HEK293 (cell line): ENCODE data around the gene CPM.

ENCODE experiments used
- CTCF ChIA-PET: fragments of 350-600 bp; formaldehyde crosslinking; extraction: SDS; loops from one replicate; lab custom pipeline; 2021; ENCODE audit warnings: antibody characterized with exemption; lab: Yijun Ruan, JAX
- POLR2A ChIA-PET: fragments of 300-600 bp; formaldehyde crosslinking; extraction: SDS; loops from one replicate; lab custom pipeline; 2020; ENCODE audit warnings: antibody characterized with exemption, inconsistent platforms; lab: Yijun Ruan, JAX
- H3K27ac ChIP-seq: fragments of 200-500 bp; sonication (Bioruptor generic); 2 replicates; pipeline ENCODE4 v1.5.1; 2014; ENCODE audit warnings: low read depth, low read length, control low read depth, inconsistent platforms; ENCODE audit errors: extremely low read depth
- H3K36me3 ChIP-seq, 2 experiments: fragments of 200-500 bp in 1 of 2; sonication (Bioruptor generic) in 1 of 2; 1 replicate in 1 of 2; 2 replicates in 1 of 2; pipeline ENCODE4 v1.5.1; 2014 to 2017; ENCODE audit warnings: inconsistent platforms in 2 of 2, low read length in 2 of 2; ENCODE audit not compliant: control insufficient read depth in 2 of 2, insufficient read depth in 1 of 2
- H3K4me1 ChIP-seq: fragments of 200-500 bp; sonication (Bioruptor generic); 2 replicates; pipeline ENCODE4 v1.5.1; 2014; ENCODE audit warnings: mild to moderate bottlenecking, low read length, inconsistent platforms; ENCODE audit not compliant: control insufficient read depth, insufficient read depth
- H3K4me3 ChIP-seq: 2 replicates; pipeline ENCODE4 v1.5.1; 2011; ENCODE audit warnings: low read depth, mild to moderate bottlenecking, control low read depth, low read length, moderate library complexity
- H3K9me3 ChIP-seq: fragments of 200-500 bp; sonication (Bioruptor generic); 2 replicates; pipeline ENCODE4 v1.5.1; 2014; ENCODE audit warnings: low read depth, low read length, inconsistent platforms; ENCODE audit not compliant: control insufficient read depth, insufficient read depth
- BCL11A ChIP-seq: fragments of 450-650 bp; formaldehyde crosslinking; IDR thresholded peaks from 2 replicates; pipeline ENCODE4 v1.5.1; 2016; ENCODE audit warnings: low read depth, missing biosample characterization, missing genetic modification characterization
- FEZF1 ChIP-seq: fragments of 450-650 bp; formaldehyde crosslinking; IDR thresholded peaks from 2 replicates; pipeline ENCODE4 v1.5.1; 2016; ENCODE audit warnings: missing biosample characterization, missing genetic modification characterization
- GLI2 ChIP-seq: fragments of 450-650 bp; formaldehyde crosslinking; IDR thresholded peaks from 2 replicates; pipeline ENCODE4; 2017; ENCODE audit warnings: missing biosample characterization, missing genetic modification characterization, low read depth, borderline replicate concordance
- GLIS1 ChIP-seq: fragments of 450-650 bp; formaldehyde crosslinking; IDR thresholded peaks from 2 replicates; pipeline ENCODE4 v1.5.1; 2016; ENCODE audit warnings: missing biosample characterization, missing genetic modification characterization
- HOXD13 ChIP-seq: sonication (generic); formaldehyde crosslinking; IDR thresholded peaks from 2 replicates; pipeline ENCODE4 v1.8.0; 2022; ENCODE audit warnings: missing genetic modification reagents, borderline replicate concordance
- MZF1 ChIP-seq: fragments of 450-650 bp; formaldehyde crosslinking; IDR thresholded peaks from 2 replicates; pipeline ENCODE4 v1.5.1; 2017; ENCODE audit warnings: missing biosample characterization, missing genetic modification characterization, borderline replicate concordance
- OSR2 ChIP-seq: fragments of 450-650 bp; formaldehyde crosslinking; IDR thresholded peaks from 2 replicates; pipeline ENCODE4 v1.5.1; 2016; ENCODE audit warnings: missing biosample characterization, missing genetic modification characterization
- SCRT1 ChIP-seq: fragments of 450-650 bp; formaldehyde crosslinking; IDR thresholded peaks from 2 replicates; pipeline ENCODE4 v1.5.1; 2016; ENCODE audit warnings: missing biosample characterization, missing genetic modification characterization, borderline replicate concordance
- YY2 ChIP-seq: fragments of 450-650 bp; formaldehyde crosslinking; IDR thresholded peaks from 2 replicates; pipeline ENCODE4 v1.5.1; 2016; ENCODE audit warnings: missing biosample characterization, missing genetic modification characterization
- ZFHX2 ChIP-seq: fragments of 450-650 bp; formaldehyde crosslinking; conservative IDR thresholded peaks from 2 replicates; pipeline ENCODE4 v1.5.1; 2016; ENCODE audit warnings: missing biosample characterization, missing genetic modification characterization
- ZFP3 ChIP-seq: fragments of 450-650 bp; formaldehyde crosslinking; IDR thresholded peaks from 2 replicates; pipeline ENCODE4 v1.5.1; 2016; ENCODE audit warnings: low read depth, missing biosample characterization, missing genetic modification characterization
- ZFP69B ChIP-seq: fragments of 450-650 bp; formaldehyde crosslinking; IDR thresholded peaks from 2 replicates; pipeline ENCODE4 v1.5.1; 2016; ENCODE audit warnings: missing biosample characterization, missing genetic modification characterization
- ZNF10 ChIP-seq: fragments of 450-650 bp; formaldehyde crosslinking; IDR thresholded peaks from 2 replicates; pipeline ENCODE4 v1.5.1; 2017; ENCODE audit warnings: missing biosample characterization, missing genetic modification characterization
- ZNF214 ChIP-seq: fragments of 450-650 bp; formaldehyde crosslinking; IDR thresholded peaks from 2 replicates; pipeline ENCODE4 v1.5.1; 2017; ENCODE audit warnings: missing biosample characterization, mild to moderate bottlenecking, missing genetic modification characterization, borderline replicate concordance
- ZNF26 ChIP-seq: fragments of 450-650 bp; formaldehyde crosslinking; IDR thresholded peaks from 2 replicates; pipeline ENCODE4 v1.5.1; 2016; ENCODE audit warnings: missing biosample characterization, missing genetic modification characterization
- ZNF354C ChIP-seq: fragments of 450-650 bp; formaldehyde crosslinking; IDR thresholded peaks from 2 replicates; pipeline ENCODE4 v1.5.1; 2016; ENCODE audit warnings: missing biosample characterization, missing genetic modification characterization, low read depth, borderline replicate concordance
- ZNF404 ChIP-seq: fragments of 450-650 bp; formaldehyde crosslinking; IDR thresholded peaks from 2 replicates; pipeline ENCODE4 v1.5.1; 2017; ENCODE audit warnings: missing biosample characterization, missing genetic modification characterization
- ZNF423 ChIP-seq: fragments of 450-650 bp; formaldehyde crosslinking; IDR thresholded peaks from 2 replicates; pipeline ENCODE4 v1.5.1; 2016; ENCODE audit warnings: missing biosample characterization, missing genetic modification characterization
- ZNF518A ChIP-seq: fragments of 450-650 bp; formaldehyde crosslinking; conservative IDR thresholded peaks from 2 replicates; pipeline ENCODE4 v1.5.1; 2016; ENCODE audit warnings: low read depth, missing biosample characterization, missing genetic modification characterization
- ZNF529 ChIP-seq: fragments of 450-650 bp; formaldehyde crosslinking; IDR thresholded peaks from 2 replicates; pipeline ENCODE4 v1.5.1; 2017; ENCODE audit warnings: missing genetic modification characterization, missing biosample characterization; ENCODE audit not compliant: insufficient replicate concordance
- ZNF555 ChIP-seq: fragments of 450-650 bp; formaldehyde crosslinking; conservative IDR thresholded peaks from 2 replicates; pipeline ENCODE4 v1.5.1; 2017; ENCODE audit warnings: missing biosample characterization, mild to moderate bottlenecking, missing genetic modification characterization, inconsistent platforms
- ZNF558 ChIP-seq: fragments of 450-650 bp; formaldehyde crosslinking; IDR thresholded peaks from 2 replicates; pipeline ENCODE4 v1.5.1; 2016; ENCODE audit warnings: missing biosample characterization, missing genetic modification characterization
- ZNF585B ChIP-seq: fragments of 450-650 bp; formaldehyde crosslinking; IDR thresholded peaks from 2 replicates; pipeline ENCODE4 v1.5.1; 2016; ENCODE audit warnings: missing biosample characterization, missing genetic modification characterization
- ZNF677 ChIP-seq: fragments of 450-650 bp; IDR thresholded peaks from 2 replicates; pipeline ENCODE4 v1.5.0; 2018; ENCODE audit warnings: missing biosample characterization, mild to moderate bottlenecking, missing genetic modification characterization, moderate library complexity
- ZNF791 ChIP-seq: fragments of 450-650 bp; formaldehyde crosslinking; IDR thresholded peaks from 2 replicates; pipeline ENCODE4 v1.5.1; 2016; ENCODE audit warnings: missing biosample characterization, missing genetic modification characterization

The CPM gene

GRCh38 chr12:68953536-68953935, 20.6 kb upstream of the CPM start:
- Histone ChIP-seq H3K4me1 (peaks cover 3% of the 10 kb centered on the region; the same call in 1 of the 2 replicates), H3K36me3 (no peaks in the 10 kb centered on the region), H3K4me3 (no peak overlapping the region), H3K27ac (no peak overlapping the region), H3K9me3 (no peaks in the 10 kb centered on the region)
- CTCF ChIA-PET, result no interaction called here
- POLR2A ChIA-PET, result no interaction called here
- 0 out of 2 replicates have a peak, but pooled peaks have one; percentile 32 for TF ChIP-seq OSR2 (tag by site-specific recombination)
- TF ChIP-seq FEZF1, result no peak
- no peak for TF ChIP-seq ZNF354C

DNA sequence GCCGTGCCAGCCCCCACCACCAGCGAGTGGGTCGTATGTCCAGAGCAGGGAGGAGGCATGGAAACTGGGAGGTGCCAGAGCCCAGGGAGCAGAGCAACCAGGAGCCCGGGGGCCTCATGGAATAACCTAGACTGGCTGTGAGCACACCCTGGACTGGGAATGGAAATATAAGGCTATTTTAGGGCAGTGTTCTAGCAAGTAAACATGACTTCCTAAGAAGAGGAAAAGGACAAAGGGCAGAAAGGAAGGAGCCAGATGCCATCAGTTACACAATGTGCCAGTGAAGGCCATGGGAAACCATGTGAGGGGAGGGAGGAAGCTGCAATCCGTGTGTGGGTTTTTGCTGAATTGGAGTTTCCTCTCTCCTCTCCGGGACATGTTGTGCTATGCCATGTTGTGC, 18.7 kb upstream of the CPM start:
- Histone ChIP-seq H3K4me1 (peaks cover 3% of the 10 kb centered on the region; the same call in 1 of the 2 replicates), H3K27ac (no peak overlapping the region), H3K4me3 (no peak overlapping the region), H3K9me3 (no peaks in the 10 kb centered on the region), H3K36me3 (no peaks in the 10 kb centered on the region)
- ChIA-PET CTCF (no interaction called here), POLR2A (no interaction called here)
- TF ChIP-seq ZNF529, result no peak

DNA sequence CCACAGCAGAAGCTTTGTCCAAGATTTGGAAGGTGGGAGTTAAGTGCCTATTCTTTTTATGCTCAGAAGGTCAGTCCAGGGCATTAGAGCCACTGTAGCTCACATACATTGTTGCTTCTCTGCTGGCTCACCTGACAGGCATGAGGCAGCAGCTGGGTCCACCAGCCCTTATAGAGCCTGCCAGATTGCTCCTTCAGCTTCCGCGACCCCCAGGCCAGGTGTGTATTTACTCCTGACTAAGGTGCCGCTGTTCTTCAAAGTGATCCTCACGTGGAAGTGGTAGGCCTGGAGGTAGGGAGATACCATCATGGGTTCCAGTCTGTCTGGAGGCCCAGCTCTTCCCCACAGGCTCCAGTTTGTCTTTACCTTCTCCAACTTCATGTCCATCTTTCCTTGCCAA, 17.5 kb upstream of the CPM start:
- ChIA-PET CTCF (no interaction called here), POLR2A (no interaction called here)
- Histone ChIP-seq H3K4me3 (no peak overlapping the region), H3K4me1 (peaks cover 3% of the 10 kb centered on the region; the same call in 1 of the 2 replicates), H3K36me3 (no peaks in the 10 kb centered on the region), H3K9me3 (no peaks in the 10 kb centered on the region)
- no peak for TF ChIP-seq ZNF10
- TF ChIP-seq GLIS1, result no peak
- TF ChIP-seq ZNF404 (tag by site-specific recombination), result no peak
- no peak for TF ChIP-seq ZFHX2 (tag by site-specific recombination)
- TF ChIP-seq GLI2 (tag by site-specific recombination), result no peak
- no peak for TF ChIP-seq ZNF555 (tag by site-specific recombination)
- TF ChIP-seq, all 188 proteins: peak for 0
- no peak overlapping the region for H3K27ac ChIP-seq

DNA sequence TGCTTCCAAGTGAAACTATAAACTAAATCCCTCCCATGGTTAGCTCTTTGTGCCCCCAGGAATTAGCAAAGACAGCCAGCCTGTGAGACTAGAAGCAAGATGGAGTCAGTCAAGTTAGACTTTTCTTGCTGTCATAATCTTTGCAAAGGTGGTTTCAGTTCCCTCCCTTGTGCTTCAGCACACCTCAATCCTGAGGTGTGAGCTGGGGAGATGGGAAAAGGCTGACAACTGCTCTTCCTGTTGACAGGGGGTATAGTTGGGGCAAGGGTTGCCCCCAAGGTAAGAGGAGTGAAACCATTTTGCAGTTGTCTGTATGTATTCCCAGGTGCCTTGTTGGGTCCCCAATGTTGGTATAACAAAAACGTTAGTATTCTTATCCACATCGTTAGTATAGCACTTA, 12.3 kb upstream of the CPM start:
- CTCF ChIA-PET, result no interaction called here
- no peak overlapping the region for H3K4me3 ChIP-seq
- no peaks in the 10 kb centered on the region for H3K4me1 ChIP-seq
- no peaks in the 10 kb centered on the region for H3K36me3 ChIP-seq
- no peaks in the 10 kb centered on the region for H3K9me3 ChIP-seq
- POLR2A ChIA-PET, result no interaction called here
- H3K27ac ChIP-seq, result no peak overlapping the region
- no peak for TF ChIP-seq ZNF558
- TF ChIP-seq HOXD13 (CRISPR knock-in tag), result no peak
- no peak for TF ChIP-seq SCRT1 (tag by site-specific recombination)
- TF ChIP-seq ZFP3 (tag by site-specific recombination), result no peak
- TF ChIP-seq BCL11A (tag by site-specific recombination), result no peak
- no peak for TF ChIP-seq ZNF585B (tag by site-specific recombination)
- TF ChIP-seq ZNF214 (tag by site-specific recombination), result no peak
- TF ChIP-seq ZNF677 (tag by site-specific recombination), result no peak
- no peak for TF ChIP-seq YY2
- no peak for TF ChIP-seq ZNF26 (tag by site-specific recombination)
- TF ChIP-seq ZNF791, result no peak
- no peak for TF ChIP-seq ZNF423
- TF ChIP-seq ZNF518A, result no peak
- no peak for TF ChIP-seq MZF1
- no peak for TF ChIP-seq ZFP69B
